Measurements from ENCODE around the gene ZFYVE9. TPM values are rescaled to one million over a fixed set of nuclear protein-coding genes. Genes with fewer than 3 reads are reported as not detected.

Gene ZFYVE9
- total and polyA plus RNA-seq, 2 of the 13 experiments (the other 11 are each of a cell fraction or from before 2014, with no cell fraction given), result 9.2 to 19.8 TPM

DNA sequence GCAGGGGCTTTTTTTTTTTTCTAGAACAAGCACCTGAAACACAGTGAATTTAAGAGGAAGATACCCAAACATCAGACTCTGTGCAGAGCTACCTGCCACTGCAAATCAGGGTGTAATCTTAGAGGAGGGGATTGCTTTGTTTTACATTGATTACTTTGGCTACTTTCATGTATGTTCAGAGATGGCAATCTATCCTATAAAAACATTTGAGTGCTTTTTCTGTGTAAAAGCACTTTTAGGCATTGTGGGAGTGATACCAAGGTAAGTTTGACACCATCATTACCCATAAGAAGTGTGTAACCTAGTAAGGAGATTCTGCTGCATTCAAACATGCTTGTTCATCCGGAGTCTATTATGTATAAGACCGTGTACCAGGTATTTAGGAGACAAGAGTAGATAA lies 50.1 kb downstream of the ZFYVE9 start:
- Histone ChIP-seq H3K79me2 (ENCODE audit: insufficient read depth, low read length) (peaks cover 6% of the 10 kb centered on the region), H3K36me3 (replicated peaks in 1 of 2; ENCODE audit: control insufficient read depth in 1 of 2, insufficient read depth in 2 of 2, low read length in 2 of 2) (no peaks in the 10 kb centered on the region), H3K4me2 (ENCODE audit: low read depth, low read length) (no peak overlapping the region), H3K4me1 (ENCODE audit: insufficient read depth, low read length) (peaks cover 13% of the 10 kb centered on the region), H3K27me3 (ENCODE audit: control insufficient read depth in 1 of 2, insufficient read depth in 2 of 2, low read length in 2 of 2) (no peaks in the 10 kb centered on the region), H3K9me3 (ENCODE audit: low read length) (no peaks in the 10 kb centered on the region), H3K9ac (ENCODE audit: insufficient read depth, low read depth, low read length) (no peak overlapping the region), H3K4me3 (replicated peaks in 1 of 3; ENCODE audit: insufficient read depth in 1 of 3, low read depth in 2 of 3, low read length in 3 of 3) (no peak overlapping the region), H3K27ac (ENCODE audit: extremely low read length, insufficient read depth, low read length) (no peak overlapping the region), H2AFZ (ENCODE audit: low read length) (no peak overlapping the region), H4K20me1 (ENCODE audit: insufficient read depth, low read length) (0 out of 2 replicates have a peak, but pooled peaks cover 4% of the 10 kb centered on the region)
- intact Hi-C loops (cut with micrococcal nuclease; ENCODE audit: unreplicated experiment) (no loop called here), in situ Hi-C loops (cut with HindIII; ENCODE audit: extremely low pct_ligation_motif_present, low pct_unique_long_range_greater_than_20kb) (no loop called here)
- TF ChIP-seq ZNF180 (CRISPR knock-in tag; IDR thresholded peaks at IDR 0.05; ENCODE audit: borderline replicate concordance, low read depth), result no peak
- TF ChIP-seq, protein P1, sequence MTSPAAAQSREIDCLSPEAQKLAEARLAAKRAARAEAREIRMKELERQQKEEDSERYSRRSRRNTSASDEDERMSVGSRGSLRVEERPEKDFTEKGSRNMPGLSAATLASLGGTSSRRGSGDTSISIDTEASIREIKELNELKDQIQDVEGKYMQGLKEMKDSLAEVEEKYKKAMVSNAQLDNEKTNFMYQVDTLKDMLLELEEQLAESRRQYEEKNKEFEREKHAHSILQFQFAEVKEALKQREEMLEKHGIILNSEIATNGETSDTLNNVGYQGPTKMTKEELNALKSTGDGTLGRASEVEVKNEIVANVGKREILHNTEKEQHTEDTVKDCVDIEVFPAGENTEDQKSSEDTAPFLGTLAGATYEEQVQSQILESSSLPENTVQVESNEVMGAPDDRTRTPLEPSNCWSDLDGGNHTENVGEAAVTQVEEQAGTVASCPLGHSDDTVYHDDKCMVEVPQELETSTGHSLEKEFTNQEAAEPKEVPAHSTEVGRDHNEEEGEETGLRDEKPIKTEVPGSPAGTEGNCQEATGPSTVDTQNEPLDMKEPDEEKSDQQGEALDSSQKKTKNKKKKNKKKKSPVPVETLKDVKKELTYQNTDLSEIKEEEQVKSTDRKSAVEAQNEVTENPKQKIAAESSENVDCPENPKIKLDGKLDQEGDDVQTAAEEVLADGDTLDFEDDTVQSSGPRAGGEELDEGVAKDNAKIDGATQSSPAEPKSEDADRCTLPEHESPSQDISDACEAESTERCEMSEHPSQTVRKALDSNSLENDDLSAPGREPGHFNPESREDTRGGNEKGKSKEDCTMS (CRISPR knock-in tag; conservative IDR thresholded peaks at IDR 0.05), result no peak
- no peak for TF ChIP-seq ADNP (CRISPR knock-in tag; IDR thresholded peaks at IDR 0.05)
- no peak for TF ChIP-seq SAFB2 (CRISPR knock-in tag; IDR thresholded peaks at IDR 0.05; ENCODE audit: borderline replicate concordance, low read depth)
- no peak for TF ChIP-seq SMAD9 (CRISPR knock-in tag; IDR thresholded peaks at IDR 0.05)
- no peak for TF ChIP-seq MED13 (CRISPR knock-in tag; IDR thresholded peaks at IDR 0.05)
- TF ChIP-seq KDM3A (CRISPR knock-in tag; IDR thresholded peaks at IDR 0.05; ENCODE audit: low read depth), result no peak
- TF ChIP-seq KMT2B (CRISPR knock-in tag; IDR thresholded peaks at IDR 0.05), result no peak
- TF ChIP-seq ZBTB46 (CRISPR knock-in tag; IDR thresholded peaks at IDR 0.05; ENCODE audit: borderline replicate concordance), result no peak
- no peak for TF ChIP-seq ZBTB3 (CRISPR knock-in tag; IDR thresholded peaks at IDR 0.05; ENCODE audit: borderline replicate concordance, low read depth)
- TF ChIP-seq ZNF234 (CRISPR knock-in tag; conservative IDR thresholded peaks at IDR 0.05), result no peak
- no TSS peak for BruUV-seq (replicated peaks)
- 95% methylated on average over 2 of the region's 2 CpGs for WGBS (ENCODE audit: low lambda C conversion rate)
- ATAC-seq (no peak), FAIRE-seq (no peak), DNase-seq (ENCODE audit: low spot score) (no peak)
- POLR2A ChIA-PET, result no interaction called here
- CTCF ChIA-PET (ENCODE audit: low intra/inter-chr PET ratio, low total read pairs), result no interaction called here

All from HepG2 (cell line).